Mucosa of stomach (tissue), 1 donor: ENCODE results near the gene DOCK3.
"Not testable (repeated sequence)": the region's sequence is repeated elsewhere in the genome, so short reads cannot be mapped to it uniquely, and the experiment has no call there.

Experiments used
- H3K27me3 ChIP-seq: one replicate; pipeline ENCODE4 v1.7.0; 2013; ENCODE audit warnings: mild to moderate bottlenecking, low read length; ENCODE audit not compliant: control insufficient read depth, insufficient read depth
- H3K36me3 ChIP-seq: one replicate; pipeline ENCODE4 v1.7.0; 2013; ENCODE audit warnings: low read length; ENCODE audit not compliant: control insufficient read depth, insufficient read depth
- H3K4me1 ChIP-seq: one replicate; pipeline ENCODE4 v1.7.0; 2013; ENCODE audit warnings: mild to moderate bottlenecking, low read length; ENCODE audit not compliant: control insufficient read depth, insufficient read depth
- H3K4me3 ChIP-seq: one replicate; pipeline ENCODE4 v1.7.0; 2013; ENCODE audit warnings: low read length
- H3K9ac ChIP-seq: one replicate; pipeline ENCODE4 v1.7.0; 2013; ENCODE audit warnings: mild to moderate bottlenecking, low read length, moderate library complexity
- H3K9me3 ChIP-seq: one replicate; pipeline ENCODE4 v1.7.0; 2013; ENCODE audit warnings: mild to moderate bottlenecking, low read length, moderate library complexity; ENCODE audit not compliant: control insufficient read depth
- donor health status: Pancreatic carcinoma.

Gene DOCK3

GRCh38 chr3:51110586-51110985, 435.9 kb downstream of the DOCK3 start:
- no peaks in the 10 kb centered on the region for H3K9me3 ChIP-seq
- H3K27me3 ChIP-seq, result no peaks in the 10 kb centered on the region
- no peaks in the 10 kb centered on the region for H3K36me3 ChIP-seq
- H3K4me1 ChIP-seq, result no peaks in the 10 kb centered on the region
- H3K9ac ChIP-seq, result no peak overlapping the region
- H3K4me3 ChIP-seq, result no peak overlapping the region

- H3K4me1 ChIP-seq, result no peaks in the 10 kb centered on the region
- no peaks in the 10 kb centered on the region for H3K9me3 ChIP-seq
Observed at GRCh38 chr3:51122944-51123343, 448.2 kb downstream of the DOCK3 start.

GRCh38 chr3:51123531-51123930, 448.8 kb downstream of the DOCK3 start:
- Histone ChIP-seq H3K4me1 (no peaks in the 10 kb centered on the region), H3K36me3 (no peaks in the 10 kb centered on the region), H3K9me3 (no peaks in the 10 kb centered on the region), H3K4me3 (no peak overlapping the region), H3K27me3 (no peaks in the 10 kb centered on the region), H3K9ac (no peak overlapping the region)

More at GRCh38 chr3:51122944-51123343, 448.2 kb downstream of the DOCK3 start:
- Histone ChIP-seq H3K4me3 (no peak overlapping the region), H3K27me3 (no peaks in the 10 kb centered on the region), H3K36me3 (no peaks in the 10 kb centered on the region), H3K9ac (no peak overlapping the region)

- not testable (repeated sequence) for H3K36me3 ChIP-seq, H3K4me3 ChIP-seq, H3K27me3 ChIP-seq, H3K9ac ChIP-seq, H3K4me1 ChIP-seq, H3K9me3 ChIP-seq
Observed at GRCh38 chr3:51131607-51132006, 456.9 kb downstream of the DOCK3 start.

GRCh38 chr3:51137715-51138114, 463.0 kb downstream of the DOCK3 start:
- Histone ChIP-seq H3K9ac (no peak overlapping the region), H3K27me3 (no peaks in the 10 kb centered on the region), H3K4me1 (no peaks in the 10 kb centered on the region), H3K36me3 (no peaks in the 10 kb centered on the region), H3K9me3 (no peaks in the 10 kb centered on the region), H3K4me3 (no peak overlapping the region)

- Histone ChIP-seq H3K9me3 (no peaks in the 10 kb centered on the region), H3K36me3 (no peaks in the 10 kb centered on the region), H3K4me1 (no peaks in the 10 kb centered on the region)
Observed at GRCh38 chr3:51139616-51140015, 464.9 kb downstream of the DOCK3 start.

GRCh38 chr3:51141573-51141972, 466.8 kb downstream of the DOCK3 start:
- Histone ChIP-seq H3K9ac (no peak overlapping the region), H3K9me3 (no peaks in the 10 kb centered on the region), H3K27me3 (no peaks in the 10 kb centered on the region), H3K4me1 (no peaks in the 10 kb centered on the region), H3K4me3 (no peak overlapping the region), H3K36me3 (no peaks in the 10 kb centered on the region)

More at GRCh38 chr3:51139616-51140015, 464.9 kb downstream of the DOCK3 start:
- no peaks in the 10 kb centered on the region for H3K27me3 ChIP-seq
- H3K4me3 ChIP-seq, result no peak overlapping the region
- H3K9ac ChIP-seq, result no peak overlapping the region

GRCh38 chr3:51145811-51146585, 471.3 kb downstream of the DOCK3 start:
- Histone ChIP-seq H3K27me3 (no peaks in the 10 kb centered on the region), H3K9me3 (no peaks in the 10 kb centered on the region), H3K36me3 (no peaks in the 10 kb centered on the region), H3K4me1 (no peaks in the 10 kb centered on the region), H3K4me3 (no peak overlapping the region), H3K9ac (no peak overlapping the region)

GRCh38 chr3:51146781-51147180, 472.1 kb downstream of the DOCK3 start:
- Histone ChIP-seq H3K4me1 (no peaks in the 10 kb centered on the region), H3K36me3 (no peaks in the 10 kb centered on the region), H3K4me3 (no peak overlapping the region), H3K9ac (no peak overlapping the region), H3K27me3 (no peaks in the 10 kb centered on the region), H3K9me3 (no peaks in the 10 kb centered on the region)

- no peaks in the 10 kb centered on the region for H3K27me3 ChIP-seq
- H3K4me3 ChIP-seq, result no peak overlapping the region
- no peaks in the 10 kb centered on the region for H3K36me3 ChIP-seq
- H3K9ac ChIP-seq, result no peak overlapping the region
- H3K9me3 ChIP-seq, result no peaks in the 10 kb centered on the region
- no peaks in the 10 kb centered on the region for H3K4me1 ChIP-seq
Observed at GRCh38 chr3:51156147-51156546, 481.4 kb downstream of the DOCK3 start.

GRCh38 chr3:51163051-51163450, 488.3 kb downstream of the DOCK3 start:
- H3K9ac ChIP-seq, result no peak overlapping the region
- no peaks in the 10 kb centered on the region for H3K4me1 ChIP-seq
- no peaks in the 10 kb centered on the region for H3K36me3 ChIP-seq
- no peaks in the 10 kb centered on the region for H3K27me3 ChIP-seq
- H3K9me3 ChIP-seq, result no peaks in the 10 kb centered on the region
- no peak overlapping the region for H3K4me3 ChIP-seq

GRCh38 chr3:51173518-51174271, 499.0 kb downstream of the DOCK3 start:
- Histone ChIP-seq H3K9me3 (peaks cover 12% of the 10 kb centered on the region), H3K4me3 (no peak overlapping the region), H3K4me1 (no peaks in the 10 kb centered on the region), H3K36me3 (no peaks in the 10 kb centered on the region), H3K9ac (no peak overlapping the region), H3K27me3 (no peaks in the 10 kb centered on the region)
